GM23338 (cell line): ENCODE measurements around the gene ATP1A4. TPM values are rescaled to one million over a fixed set of nuclear protein-coding genes. Genes with fewer than 3 reads are reported as not detected.
A peak's percentile ranks its signal among the peaks of the same experiment; 100 is the strongest.

Experiments
- ATAC-seq: fragments of 200-7000 bp; cut with Tn5 transposase; 3 replicates; pipeline ENCODE4 v1.9.1; 2020
- DNase-seq: peaks from one replicate; pipeline ENCODE4 v3.0.0-alpha.2; 2015; ENCODE audit warnings: low spot score
- H2AFZ ChIP-seq: fragments of 200-600 bp; sonication (generic); 2 replicates; pipeline ENCODE4 v1.8.0; 2016; ENCODE audit warnings: antibody characterized with exemption, mild to moderate bottlenecking, moderate library complexity
- H3F3A ChIP-seq: fragments of 200-600 bp; sonication (generic); replicated peaks from 2 replicates; pipeline ENCODE4 v1.8.0; 2017; ENCODE audit warnings: antibody characterized with exemption, mixed run types, low read depth
- H3K27ac ChIP-seq: fragments of 200-600 bp; sonication (generic); 2 replicates; pipeline ENCODE4 v1.6.1; 2016; ENCODE audit warnings: low read depth
- H3K27me3 ChIP-seq: fragments of 200-600 bp; sonication (generic); 2 replicates; pipeline ENCODE4 v1.8.0; 2016; ENCODE audit warnings: mild to moderate bottlenecking, mixed run types, moderate library complexity; ENCODE audit not compliant: insufficient read depth
- H3K36me3 ChIP-seq: fragments of 200-600 bp; sonication (generic); 2 replicates; pipeline ENCODE4 v1.8.0; 2016; ENCODE audit warnings: mild to moderate bottlenecking; ENCODE audit not compliant: insufficient read depth
- H3K4me1 ChIP-seq: fragments of 200-600 bp; sonication (generic); 2 replicates; pipeline ENCODE4 v1.8.0; 2016; ENCODE audit warnings: mild to moderate bottlenecking, moderate library complexity; ENCODE audit not compliant: insufficient read depth
- H3K4me2 ChIP-seq: fragments of 200-600 bp; sonication (generic); 2 replicates; pipeline ENCODE4 v1.7.1; 2017; ENCODE audit warnings: mixed run types
- H3K4me3 ChIP-seq: fragments of 200-600 bp; sonication (generic); 2 replicates; pipeline ENCODE4 v1.6.1; 2016; ENCODE audit warnings: mixed run types
- H3K79me2 ChIP-seq: fragments of 200-600 bp; sonication (generic); replicated peaks from 2 replicates; pipeline ENCODE4 v1.8.0; 2017; ENCODE audit warnings: mild to moderate bottlenecking; ENCODE audit not compliant: insufficient read depth
- H3K9me2 ChIP-seq: fragments of 200-600 bp; sonication (generic); 2 replicates; pipeline ENCODE4 v1.8.0; 2017; ENCODE audit not compliant: insufficient read depth
- H4K20me1 ChIP-seq: fragments of 200-600 bp; sonication (generic); replicated peaks from 2 replicates; pipeline ENCODE4 v1.8.0; 2017; ENCODE audit warnings: mild to moderate bottlenecking; ENCODE audit not compliant: insufficient read depth
- H3K27ac Mint-ChIP-seq: 2 replicates; pipeline ENCODE4 v1.8.0; 2020; ENCODE audit warnings: inconsistent platforms, mild to moderate bottlenecking, moderate library complexity, mixed read lengths
- H3K27me3 Mint-ChIP-seq: 3 replicates; pipeline ENCODE4 v1.8.0; 2022; ENCODE audit warnings: low read depth, mild to moderate bottlenecking, moderate library complexity, mixed read lengths, inconsistent platforms; ENCODE audit not compliant: insufficient read depth, poor library complexity
- H3K36me3 Mint-ChIP-seq: 3 replicates; pipeline ENCODE4 v1.8.0; 2021; ENCODE audit warnings: low read depth, mild to moderate bottlenecking, inconsistent platforms, moderate library complexity, mixed read lengths
- H3K4me1 Mint-ChIP-seq: 3 replicates; pipeline ENCODE4 v1.8.0; 2020; ENCODE audit warnings: mild to moderate bottlenecking, inconsistent platforms, mixed read lengths
- H3K4me3 Mint-ChIP-seq: 3 replicates; pipeline ENCODE4 v1.8.0; 2021; ENCODE audit warnings: moderate library complexity, mild to moderate bottlenecking, inconsistent platforms, mixed read lengths
- H3K9me3 Mint-ChIP-seq: 3 replicates; pipeline ENCODE4 v1.8.0; 2020; ENCODE audit warnings: moderate library complexity, mild to moderate bottlenecking, inconsistent platforms, mixed read lengths
- ETS1 ChIP-seq: IDR thresholded peaks from 2 replicates; pipeline ENCODE4 v1.6.1; 2016; ENCODE audit warnings: antibody characterized with exemption
- JUNB ChIP-seq: IDR thresholded peaks from one replicate; pipeline ENCODE4 v1.6.1; 2016; ENCODE audit warnings: antibody characterized with exemption; ENCODE audit not compliant: unreplicated experiment
- NANOG ChIP-seq: IDR thresholded peaks from 2 replicates; pipeline ENCODE4 v1.6.1; 2016; ENCODE audit warnings: antibody characterized with exemption, borderline replicate concordance
- POLR2AphosphoS5 ChIP-seq: IDR thresholded peaks from 2 replicates; pipeline ENCODE4 v1.6.1; 2016; ENCODE audit warnings: antibody characterized with exemption, low read depth
- REST ChIP-seq: IDR thresholded peaks from one replicate; pipeline ENCODE4 v1.6.1; 2018; ENCODE audit warnings: antibody characterized with exemption; ENCODE audit not compliant: unreplicated experiment
- ZNF114 ChIP-seq: fragments of 250-450 bp; sonication (Bioruptor Pico); IDR thresholded peaks from 2 replicates; pipeline ENCODE4 v1.5.0; 2020; ENCODE audit warnings: mild to moderate bottlenecking, moderate library complexity
- ZNF331 ChIP-seq: fragments of 250-450 bp; sonication (Bioruptor Pico); IDR thresholded peaks from 2 replicates; pipeline ENCODE4 v1.5.0; 2020; ENCODE audit warnings: low read depth, mild to moderate bottlenecking, moderate library complexity
- ZNF462 ChIP-seq: fragments of 250-450 bp; sonication (Bioruptor Pico); IDR thresholded peaks from 2 replicates; pipeline ENCODE4 v1.5.0; 2020; ENCODE audit warnings: mild to moderate bottlenecking, moderate library complexity
- polyA plus RNA-seq: library from polyadenylated mRNA; unstranded; fragments of >200 nt; fragmentation: Nextera tagmentation; extraction: Ambion mirVana; gene quantifications from 2 replicates; pipeline ENCODE4 v1.2.1, GENCODE V29; 2016
- total RNA-seq: library from RNA; depleted of rRNA; stranded (reverse); fragments of >200 nt; shearing (Covaris generic); gene quantifications from 2 replicates; pipeline ENCODE4 v1.2.3, GENCODE V29; 2014

The ATP1A4 gene
- total and polyA plus RNA-seq, 2 experiments from 2014 or later, result 0.27 to 0.63 TPM

GRCh38 chr1:160216301-160216700 is 64.9 kb downstream of the ATP1A4 start:
- Mint-ChIP-seq H3K4me1 (peaks cover 33% of the 10 kb centered on the region), H3K9me3 (no peaks in the 10 kb centered on the region), H3K4me3 (no peak overlapping the region), H3K27me3 (peaks cover 4% of the 10 kb centered on the region), H3K36me3 (peaks cover 89% of the 10 kb centered on the region), H3K27ac (no peak overlapping the region)
- H3K4me1 ChIP-seq, result peaks cover 11% of the 10 kb centered on the region; the same call in 1 of the 2 replicates
- no peaks in the 10 kb centered on the region for H3K9me2 ChIP-seq
- DNase-seq (no peak), ATAC-seq (no peak)
- TF ChIP-seq NANOG (no peak), JUNB (no peak), ZNF331 (CRISPR knock-in tag) (no peak), ETS1 (no peak), REST (no peak), ZNF114 (CRISPR knock-in tag) (no peak), ZNF462 (CRISPR knock-in tag) (no peak), POLR2AphosphoS5 (no peak)
- H3K4me2 ChIP-seq, result no peak overlapping the region
- H3K27ac ChIP-seq, result peak overlapping the region; percentile 81
- peaks cover 7% of the 10 kb centered on the region for H4K20me1 ChIP-seq
- no peak overlapping the region for H2AFZ ChIP-seq
- H3K79me2 ChIP-seq, result no peaks in the 10 kb centered on the region
- peaks cover 44% of the 10 kb centered on the region; the same call in 1 of the 2 replicates for H3K36me3 ChIP-seq
- no peak overlapping the region for H3K4me3 ChIP-seq
- peaks cover 8% of the 10 kb centered on the region; the same call in 1 of the 2 replicates for H3F3A ChIP-seq
- no peaks in the 10 kb centered on the region for H3K27me3 ChIP-seq
